Measurements from ENCODE around the gene AKAP6.

The AKAP6 gene

GRCh38 chr14:32405856-32406255, 76.8 kb downstream of the AKAP6 start:
- TF ChIP-seq, protein P1, sequence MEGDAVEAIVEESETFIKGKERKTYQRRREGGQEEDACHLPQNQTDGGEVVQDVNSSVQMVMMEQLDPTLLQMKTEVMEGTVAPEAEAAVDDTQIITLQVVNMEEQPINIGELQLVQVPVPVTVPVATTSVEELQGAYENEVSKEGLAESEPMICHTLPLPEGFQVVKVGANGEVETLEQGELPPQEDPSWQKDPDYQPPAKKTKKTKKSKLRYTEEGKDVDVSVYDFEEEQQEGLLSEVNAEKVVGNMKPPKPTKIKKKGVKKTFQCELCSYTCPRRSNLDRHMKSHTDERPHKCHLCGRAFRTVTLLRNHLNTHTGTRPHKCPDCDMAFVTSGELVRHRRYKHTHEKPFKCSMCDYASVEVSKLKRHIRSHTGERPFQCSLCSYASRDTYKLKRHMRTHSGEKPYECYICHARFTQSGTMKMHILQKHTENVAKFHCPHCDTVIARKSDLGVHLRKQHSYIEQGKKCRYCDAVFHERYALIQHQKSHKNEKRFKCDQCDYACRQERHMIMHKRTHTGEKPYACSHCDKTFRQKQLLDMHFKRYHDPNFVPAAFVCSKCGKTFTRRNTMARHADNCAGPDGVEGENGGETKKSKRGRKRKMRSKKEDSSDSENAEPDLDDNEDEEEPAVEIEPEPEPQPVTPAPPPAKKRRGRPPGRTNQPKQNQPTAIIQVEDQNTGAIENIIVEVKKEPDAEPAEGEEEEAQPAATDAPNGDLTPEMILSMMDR (IDR thresholded peaks at IDR 0.05; ENCODE audit: insufficient read depth, missing control alignments) = no peak
- DNase-seq (ENCODE audit: insufficient read length, low spot score) (no peak), FAIRE-seq (no peak)

DNA sequence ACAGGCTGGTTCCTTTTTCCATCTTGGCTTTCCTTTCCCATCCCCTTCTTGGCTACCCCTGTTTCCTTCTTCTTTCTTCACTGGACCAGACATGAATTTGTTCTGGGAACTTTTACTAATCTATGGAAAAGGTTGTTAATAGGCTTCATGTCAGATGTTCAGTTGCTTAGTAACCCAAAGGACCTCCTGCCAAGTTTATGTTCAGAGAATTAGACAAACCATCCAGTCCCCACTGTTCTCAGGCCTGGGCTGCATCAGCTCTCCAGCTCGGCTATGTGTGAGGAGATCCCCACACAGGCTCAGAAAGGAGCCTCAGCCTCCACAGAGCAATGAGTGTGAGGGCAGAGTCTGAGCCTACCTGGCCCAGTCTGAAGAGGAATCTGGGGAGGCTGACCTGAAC, 78.0 kb downstream of the AKAP6 start:
- DNase-seq (ENCODE audit: insufficient read length, low spot score) (no peak), FAIRE-seq (no peak)
- TF ChIP-seq, protein P1 (IDR thresholded peaks at IDR 0.05; ENCODE audit: insufficient read depth, missing control alignments) = no peak

DNA sequence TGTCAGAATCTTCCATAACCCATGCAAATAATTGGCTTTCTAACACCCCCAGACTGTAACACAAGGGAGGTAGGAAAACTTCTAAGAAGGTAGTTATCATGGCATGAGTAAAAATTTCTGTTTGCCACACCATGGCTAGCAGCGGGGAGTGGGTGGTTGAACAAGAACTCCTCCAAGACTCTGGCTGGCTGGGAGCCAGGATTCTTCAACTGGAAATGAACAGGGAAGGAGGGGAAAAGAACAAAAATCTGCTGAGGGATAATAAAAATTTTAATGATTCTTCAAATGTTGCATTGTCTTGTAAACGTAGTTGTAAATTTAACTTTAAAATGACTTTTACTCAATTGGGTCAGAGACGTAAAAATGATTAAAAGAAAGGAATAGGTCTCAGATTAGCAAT, 78.9 kb downstream of the AKAP6 start:
- TF ChIP-seq, protein P1 (IDR thresholded peaks at IDR 0.05; ENCODE audit: insufficient read depth, missing control alignments) = no peak
- FAIRE-seq (no peak), DNase-seq (ENCODE audit: insufficient read length, low spot score) (no peak)

DNA sequence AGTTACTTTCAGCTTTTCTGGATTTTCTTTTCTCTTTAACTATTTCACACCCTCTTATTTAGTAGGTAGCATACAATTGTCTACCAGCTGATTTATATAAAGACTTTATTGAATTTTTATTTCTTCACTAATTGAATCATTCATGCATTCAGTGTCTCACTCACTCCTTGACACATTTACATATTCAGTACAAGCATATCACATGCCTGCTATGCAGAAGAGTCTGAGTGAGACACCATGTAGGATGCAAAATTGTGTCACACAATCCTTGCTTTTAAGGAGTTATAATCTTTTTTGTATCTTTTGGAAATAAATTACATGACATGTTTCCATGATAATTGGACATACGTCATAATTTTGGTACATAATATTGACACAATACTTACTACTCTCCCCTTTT, 83.0 kb downstream of the AKAP6 start:
- FAIRE-seq (peak; percentile 48), DNase-seq (ENCODE audit: insufficient read length, low spot score) (no peak)
- TF ChIP-seq, protein P1 (IDR thresholded peaks at IDR 0.05; ENCODE audit: insufficient read depth, missing control alignments) = no peak

DNA sequence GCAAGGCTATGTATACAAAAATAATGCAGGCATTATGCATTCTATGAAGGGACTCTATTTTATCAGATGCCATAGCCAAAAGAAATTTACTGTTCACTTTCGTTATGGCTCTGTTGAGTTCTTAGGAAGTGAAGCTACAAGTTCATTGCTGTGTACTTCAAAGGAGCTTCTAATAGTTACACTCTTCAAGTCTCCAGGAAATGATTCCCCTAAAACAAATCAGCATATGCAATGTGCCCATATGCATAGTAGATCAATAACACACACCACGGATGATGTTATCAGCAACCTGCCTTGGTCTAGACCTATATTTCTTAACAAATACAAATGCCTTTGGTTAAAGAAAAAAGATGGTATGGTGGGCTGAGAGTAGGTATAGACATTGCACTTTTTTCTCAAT, 83.4 kb downstream of the AKAP6 start:
- TF ChIP-seq, protein P1 (IDR thresholded peaks at IDR 0.05; ENCODE audit: insufficient read depth, missing control alignments) = no peak
- FAIRE-seq (no peak), DNase-seq (ENCODE audit: insufficient read length, low spot score) (no peak)

- FAIRE-seq = no peak
- DNase-seq (ENCODE audit: insufficient read length, low spot score) = no peak
- TF ChIP-seq, protein P1 (IDR thresholded peaks at IDR 0.05; ENCODE audit: insufficient read depth, missing control alignments) = no peak
Measured at GRCh38 chr14:32413967-32414640, 85.0 kb downstream of the AKAP6 start.

- FAIRE-seq (peak; percentile 63), DNase-seq (ENCODE audit: insufficient read length, low spot score) (no peak)
- TF ChIP-seq, protein P1 (IDR thresholded peaks at IDR 0.05; ENCODE audit: insufficient read depth, missing control alignments) = no peak
Measured at GRCh38 chr14:32414808-32415255, 85.7 kb downstream of the AKAP6 start.

Data from D721Med (cell line).